ENCODE measurements around the gene UBL7.

DNA sequence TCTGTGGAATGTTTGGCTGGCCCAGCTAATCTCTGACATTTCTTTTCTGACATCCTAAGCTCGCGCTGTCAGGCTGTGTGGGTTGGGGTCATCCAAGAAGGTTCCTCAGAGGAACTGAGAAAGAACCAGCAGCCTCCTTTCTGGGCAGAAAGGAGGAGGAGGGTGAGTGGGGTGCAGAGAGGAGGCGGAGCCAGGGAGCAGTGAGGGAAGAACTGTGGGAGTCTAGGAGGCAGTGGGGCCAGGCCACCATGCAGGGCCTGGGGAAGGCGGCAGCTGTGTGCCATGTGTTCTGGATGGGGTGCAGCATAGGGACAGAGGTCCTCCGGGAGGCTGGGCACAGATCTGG lies 32.5 kb downstream of the UBL7 start:
- TF ChIP-seq, protein P1, sequence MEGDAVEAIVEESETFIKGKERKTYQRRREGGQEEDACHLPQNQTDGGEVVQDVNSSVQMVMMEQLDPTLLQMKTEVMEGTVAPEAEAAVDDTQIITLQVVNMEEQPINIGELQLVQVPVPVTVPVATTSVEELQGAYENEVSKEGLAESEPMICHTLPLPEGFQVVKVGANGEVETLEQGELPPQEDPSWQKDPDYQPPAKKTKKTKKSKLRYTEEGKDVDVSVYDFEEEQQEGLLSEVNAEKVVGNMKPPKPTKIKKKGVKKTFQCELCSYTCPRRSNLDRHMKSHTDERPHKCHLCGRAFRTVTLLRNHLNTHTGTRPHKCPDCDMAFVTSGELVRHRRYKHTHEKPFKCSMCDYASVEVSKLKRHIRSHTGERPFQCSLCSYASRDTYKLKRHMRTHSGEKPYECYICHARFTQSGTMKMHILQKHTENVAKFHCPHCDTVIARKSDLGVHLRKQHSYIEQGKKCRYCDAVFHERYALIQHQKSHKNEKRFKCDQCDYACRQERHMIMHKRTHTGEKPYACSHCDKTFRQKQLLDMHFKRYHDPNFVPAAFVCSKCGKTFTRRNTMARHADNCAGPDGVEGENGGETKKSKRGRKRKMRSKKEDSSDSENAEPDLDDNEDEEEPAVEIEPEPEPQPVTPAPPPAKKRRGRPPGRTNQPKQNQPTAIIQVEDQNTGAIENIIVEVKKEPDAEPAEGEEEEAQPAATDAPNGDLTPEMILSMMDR (IDR thresholded peaks at IDR 0.05; ENCODE audit: poor library complexity, severe bottlenecking), result no peak
- no peak for TF ChIP-seq POLR2AphosphoS5 (IDR thresholded peaks at IDR 0.05)
- no peak for TF ChIP-seq TAF1 (IDR thresholded peaks at IDR 0.05; ENCODE audit: low read depth)
- TF ChIP-seq, protein P2, sequence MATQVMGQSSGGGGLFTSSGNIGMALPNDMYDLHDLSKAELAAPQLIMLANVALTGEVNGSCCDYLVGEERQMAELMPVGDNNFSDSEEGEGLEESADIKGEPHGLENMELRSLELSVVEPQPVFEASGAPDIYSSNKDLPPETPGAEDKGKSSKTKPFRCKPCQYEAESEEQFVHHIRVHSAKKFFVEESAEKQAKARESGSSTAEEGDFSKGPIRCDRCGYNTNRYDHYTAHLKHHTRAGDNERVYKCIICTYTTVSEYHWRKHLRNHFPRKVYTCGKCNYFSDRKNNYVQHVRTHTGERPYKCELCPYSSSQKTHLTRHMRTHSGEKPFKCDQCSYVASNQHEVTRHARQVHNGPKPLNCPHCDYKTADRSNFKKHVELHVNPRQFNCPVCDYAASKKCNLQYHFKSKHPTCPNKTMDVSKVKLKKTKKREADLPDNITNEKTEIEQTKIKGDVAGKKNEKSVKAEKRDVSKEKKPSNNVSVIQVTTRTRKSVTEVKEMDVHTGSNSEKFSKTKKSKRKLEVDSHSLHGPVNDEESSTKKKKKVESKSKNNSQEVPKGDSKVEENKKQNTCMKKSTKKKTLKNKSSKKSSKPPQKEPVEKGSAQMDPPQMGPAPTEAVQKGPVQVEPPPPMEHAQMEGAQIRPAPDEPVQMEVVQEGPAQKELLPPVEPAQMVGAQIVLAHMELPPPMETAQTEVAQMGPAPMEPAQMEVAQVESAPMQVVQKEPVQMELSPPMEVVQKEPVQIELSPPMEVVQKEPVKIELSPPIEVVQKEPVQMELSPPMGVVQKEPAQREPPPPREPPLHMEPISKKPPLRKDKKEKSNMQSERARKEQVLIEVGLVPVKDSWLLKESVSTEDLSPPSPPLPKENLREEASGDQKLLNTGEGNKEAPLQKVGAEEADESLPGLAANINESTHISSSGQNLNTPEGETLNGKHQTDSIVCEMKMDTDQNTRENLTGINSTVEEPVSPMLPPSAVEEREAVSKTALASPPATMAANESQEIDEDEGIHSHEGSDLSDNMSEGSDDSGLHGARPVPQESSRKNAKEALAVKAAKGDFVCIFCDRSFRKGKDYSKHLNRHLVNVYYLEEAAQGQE (IDR thresholded peaks at IDR 0.05; ENCODE audit: borderline replicate concordance), result no peak
- no peak for TF ChIP-seq SMC3 (conservative IDR thresholded peaks at IDR 0.05; ENCODE audit: poor library complexity)
- no peak for TF ChIP-seq EP300 (conservative IDR thresholded peaks at IDR 0.05; ENCODE audit: poor library complexity, severe bottlenecking)

Measured in neural cell (in vitro differentiated cells).